HTR-8/SVneo (cell line): ENCODE measurements around the gene NFE2L2.
"Not testable (repeated sequence)": the region's sequence is repeated elsewhere in the genome, so short reads cannot be mapped to it uniquely, and the experiment has no call there.

Experiments
- DNase-seq: peaks from one replicate; pipeline ENCODE4 v3.0.0; 2011; ENCODE audit warnings: low spot score, mixed read lengths; ENCODE audit not compliant: insufficient read length
- FAIRE-seq: peaks from 2 replicates; lab custom pipeline; 2011; peaks lifted over from hg19 to GRCh38; lab: Jason Lieb, UNC

The NFE2L2 gene

GRCh38 chr2:177212106-177212890 is 52.2 kb downstream of the NFE2L2 start, which contains the start of gene HNRNPA3:
HNRNPA3 (plus strand) TSS chr2:177212794; CDS start chr2:177212800, 6 bp downstream.
- FAIRE-seq, result peak; percentile 95
- peak; percentile 96 for DNase-seq

GRCh38 chr2:177211576-177212105 is 52.9 kb downstream of the NFE2L2 start:
- FAIRE-seq (no peak), DNase-seq (no peak)

GRCh38 chr2:177211169-177211568 is 53.4 kb downstream of the NFE2L2 start:
- FAIRE-seq (no peak), DNase-seq (no peak)

- DNase-seq (no peak), FAIRE-seq (no peak)
Observed at GRCh38 chr2:177207101-177207500, 57.4 kb downstream of the NFE2L2 start.

GRCh38 chr2:177204417-177204816 is 60.1 kb downstream of the NFE2L2 start:
- no peak for DNase-seq
- FAIRE-seq, result no peak

- DNase-seq (no peak), FAIRE-seq (no peak)
Observed at GRCh38 chr2:177201919-177202346, 62.6 kb downstream of the NFE2L2 start.

GRCh38 chr2:177200419-177200818 is 64.1 kb downstream of the NFE2L2 start:
- not testable (repeated sequence) for DNase-seq, FAIRE-seq

GRCh38 chr2:177195194-177195593 is 69.3 kb downstream of the NFE2L2 start:
- FAIRE-seq (no peak), DNase-seq (no peak)

- no peak for FAIRE-seq
- DNase-seq, result no peak
Observed at GRCh38 chr2:177193240-177193639, 71.3 kb downstream of the NFE2L2 start.

- FAIRE-seq (no peak), DNase-seq (no peak)
Observed at GRCh38 chr2:177192788-177193187, 71.7 kb downstream of the NFE2L2 start.

GRCh38 chr2:177190941-177191340 is 73.6 kb downstream of the NFE2L2 start:
- DNase-seq (no peak), FAIRE-seq (no peak)

GRCh38 chr2:177188482-177189469 is 75.8 kb downstream of the NFE2L2 start:
- no peak for FAIRE-seq

GRCh38 chr2:177187631-177188312 is 76.8 kb downstream of the NFE2L2 start:
- DNase-seq (no peak), FAIRE-seq (peak; percentile 62)

More at GRCh38 chr2:177188482-177189469, 75.8 kb downstream of the NFE2L2 start:
- no peak for DNase-seq

- DNase-seq, FAIRE-seq: not testable (repeated sequence)
Observed at GRCh38 chr2:177186038-177186437, 78.5 kb downstream of the NFE2L2 start.

- no peak for DNase-seq
- no peak for FAIRE-seq
Observed at GRCh38 chr2:177184606-177185005, 79.9 kb downstream of the NFE2L2 start.

- DNase-seq, result no peak
- FAIRE-seq, result no peak
Observed at GRCh38 chr2:177183860-177184259, 80.7 kb downstream of the NFE2L2 start.
